IMR-90 (cell line): ENCODE data around the gene ZMIZ1. TPM values are rescaled to one million over a fixed set of nuclear protein-coding genes. Genes with fewer than 3 reads are reported as not detected.

Experiments
- ATAC-seq: fragments of 200-7000 bp; cut with Tn5 transposase; 2 replicates; pipeline ENCODE4 v1.9.1; 2020; ENCODE audit warnings: low read depth, mild to moderate bottlenecking, moderate library complexity
- BruUV-seq: library from RNA; stranded (reverse); fragments of 400-500 nt; replicated peaks from 2 replicates; lab custom pipeline; 2021; lab: Mats Ljungman, UMichigan
- CTCF ChIA-PET: fragments of 300-600 bp; formaldehyde crosslinking; extraction: SDS; loops from one replicate; lab custom pipeline; 2021; ENCODE audit warnings: antibody characterized with exemption; lab: Yijun Ruan, JAX
- POLR2A ChIA-PET: fragments of 300-600 bp; sonication (Branson Sonifier 250); formaldehyde crosslinking; loops from one replicate; lab custom pipeline; 2022; ENCODE audit warnings: antibody characterized with exemption; ENCODE audit not compliant: unreplicated experiment; lab: Charles Lee
- DNase-seq: peaks from one replicate; pipeline ENCODE4 v3.0.0; 2013
- H2AFZ ChIP-seq: replicated peaks from 2 replicates; pipeline ENCODE3; 2013; ENCODE audit warnings: low read length, mild to moderate bottlenecking; ENCODE audit not compliant: poor library complexity
- H2AK5ac ChIP-seq: 2 replicates; pipeline ENCODE4 v1.6.1; 2013; ENCODE audit warnings: low read depth, low read length, inconsistent platforms
- H2AK9ac ChIP-seq: replicated peaks from 2 replicates; pipeline ENCODE3; 2013; ENCODE audit warnings: mild to moderate bottlenecking, low read depth, low read length, moderate library complexity; ENCODE audit not compliant: poor library complexity
- H2BK120ac ChIP-seq: 2 replicates; pipeline ENCODE4 v1.6.1; 2013; ENCODE audit warnings: low read depth, low read length, inconsistent platforms
- H2BK15ac ChIP-seq: 3 replicates; pipeline ENCODE4 v1.6.1; 2013; ENCODE audit warnings: low read depth, low read length, inconsistent platforms
- H2BK20ac ChIP-seq: 2 replicates; pipeline ENCODE4 v1.6.1; 2013; ENCODE audit warnings: low read depth, mild to moderate bottlenecking, inconsistent platforms, low read length, moderate library complexity
- H2BK5ac ChIP-seq: 2 replicates; pipeline ENCODE4 v1.6.1; 2013; ENCODE audit warnings: mild to moderate bottlenecking, low read depth, low read length, inconsistent platforms; ENCODE audit not compliant: poor library complexity, severe bottlenecking
- H3K14ac ChIP-seq: replicated peaks from 2 replicates; pipeline ENCODE4 v1.6.1; 2013; ENCODE audit warnings: low read depth, low read length, inconsistent platforms
- H3K18ac ChIP-seq: 2 replicates; pipeline ENCODE4 v1.6.1; 2013; ENCODE audit warnings: low read depth, low read length, control low read depth
- H3K23ac ChIP-seq: 2 replicates; pipeline ENCODE4 v1.6.1; 2013; ENCODE audit warnings: low read depth, low read length, inconsistent platforms
- H3K27ac ChIP-seq: 2 replicates; pipeline ENCODE4 v1.5.1; 2013; ENCODE audit warnings: mild to moderate bottlenecking, control low read depth, low read length; ENCODE audit not compliant: insufficient read depth
- H3K27me3 ChIP-seq: 2 replicates; pipeline ENCODE4 v1.6.1; 2013; ENCODE audit warnings: low read length; ENCODE audit not compliant: control insufficient read depth, insufficient read depth
- H3K36me3 ChIP-seq: 2 replicates; pipeline ENCODE4 v1.6.1; 2013; ENCODE audit warnings: low read length, mixed read lengths; ENCODE audit not compliant: control insufficient read depth, insufficient read depth
- H3K4ac ChIP-seq: 2 replicates; pipeline ENCODE4 v1.6.1; 2013; ENCODE audit warnings: low read depth, low read length, inconsistent platforms
- H3K4me1 ChIP-seq: 2 replicates; pipeline ENCODE4 v1.6.1; 2013; ENCODE audit warnings: low read length, mixed read lengths; ENCODE audit not compliant: control insufficient read depth, insufficient read depth
- H3K4me2 ChIP-seq: 2 replicates; pipeline ENCODE4 v1.6.1; 2013; ENCODE audit warnings: low read depth, mild to moderate bottlenecking, control low read depth, low read length, moderate library complexity
- H3K4me3 ChIP-seq: 2 replicates; pipeline ENCODE4 v1.5.1; 2013; ENCODE audit warnings: low read depth, mild to moderate bottlenecking, control low read depth, low read length, moderate library complexity; ENCODE audit not compliant: insufficient read depth
- H3K56ac ChIP-seq: 2 replicates; pipeline ENCODE4 v1.6.1; 2013; ENCODE audit warnings: low read length, inconsistent platforms; ENCODE audit not compliant: insufficient read depth; ENCODE audit errors: extremely low read depth
- H3K79me1 ChIP-seq, 2 experiments: 2 replicates each; pipeline ENCODE4 v1.6.1; 2013; ENCODE audit warnings: low read length in 2 of 2, inconsistent platforms in 1 of 2, low read depth in 1 of 2
- H3K9ac ChIP-seq: 2 replicates; pipeline ENCODE4 v1.6.1; 2013; ENCODE audit warnings: low read depth, low read length, control low read depth
- H3K9me1 ChIP-seq: 2 replicates; pipeline ENCODE4 v1.6.1; 2013; ENCODE audit warnings: low read length, inconsistent platforms; ENCODE audit not compliant: insufficient read depth
- H3K9me3 ChIP-seq: 2 replicates; pipeline ENCODE4 v1.6.1; 2013; ENCODE audit warnings: low read length; ENCODE audit not compliant: control insufficient read depth, insufficient read depth
- H4K20me1 ChIP-seq: 2 replicates; pipeline ENCODE4 v1.6.1; 2013; ENCODE audit warnings: low read length, inconsistent platforms; ENCODE audit not compliant: insufficient read depth
- H4K5ac ChIP-seq: 2 replicates; pipeline ENCODE4 v1.6.1; 2013; ENCODE audit warnings: mild to moderate bottlenecking, low read depth, low read length, control low read depth
- H4K8ac ChIP-seq, 2 experiments: 2 replicates each; pipeline ENCODE4 v1.6.1; 2013; ENCODE audit warnings: low read depth in 2 of 2, low read length in 2 of 2, control low read depth in 1 of 2, inconsistent platforms in 1 of 2
- H4K91ac ChIP-seq: 2 replicates; pipeline ENCODE4 v1.6.1; 2013; ENCODE audit warnings: low read depth, low read length, inconsistent platforms; ENCODE audit not compliant: insufficient read depth
- BHLHE40 ChIP-seq: fragments of 150-350 bp; IDR thresholded peaks from 2 replicates; pipeline ENCODE4 v1.6.1; 2016; ENCODE audit warnings: mild to moderate bottlenecking, low read depth, low read length
- CEBPB ChIP-seq: IDR thresholded peaks from 2 replicates; pipeline ENCODE4 v1.6.1; 2012; ENCODE audit warnings: low read depth, low read length, improper control_type of control experiment
- CHD1 ChIP-seq: IDR thresholded peaks from 2 replicates; pipeline ENCODE4 v1.6.1; 2012; ENCODE audit warnings: low read depth, low read length, improper control_type of control experiment
- FOS ChIP-seq: fragments of 150-350 bp; IDR thresholded peaks from 2 replicates; pipeline ENCODE4 v1.6.1; 2016; ENCODE audit warnings: low read depth, low read length
- MAFK ChIP-seq: IDR thresholded peaks from 2 replicates; pipeline ENCODE4 v1.6.1; 2012; ENCODE audit warnings: low read depth, low read length, improper control_type of control experiment
- MAZ ChIP-seq: IDR thresholded peaks from 2 replicates; pipeline ENCODE4 v1.6.1; 2012; ENCODE audit warnings: low read depth, mild to moderate bottlenecking, low read length, improper control_type of control experiment, moderate library complexity, borderline replicate concordance
- MXI1 ChIP-seq: IDR thresholded peaks from 2 replicates; pipeline ENCODE4 v1.6.1; 2012; ENCODE audit warnings: low read depth, mild to moderate bottlenecking, low read length, moderate library complexity, borderline replicate concordance
- NFE2L2 ChIP-seq: fragments of 150-350 bp; IDR thresholded peaks from 2 replicates; pipeline ENCODE4 v1.6.1; 2016; ENCODE audit warnings: low read depth, mild to moderate bottlenecking, low read length
- POLR2A ChIP-seq: IDR thresholded peaks from 2 replicates; pipeline ENCODE4 v1.6.1; 2012; ENCODE audit warnings: mild to moderate bottlenecking, low read depth, low read length
- RAD21 ChIP-seq: IDR thresholded peaks from 2 replicates; pipeline ENCODE4 v1.6.1; 2012; ENCODE audit warnings: low read length, improper control_type of control experiment
- RCOR1 ChIP-seq: IDR thresholded peaks from 2 replicates; pipeline ENCODE4 v1.6.1; 2012; ENCODE audit warnings: mild to moderate bottlenecking, low read length, improper control_type of control experiment; ENCODE audit not compliant: insufficient replicate concordance
- RFX5 ChIP-seq: IDR thresholded peaks from 2 replicates; pipeline ENCODE4 v1.8.0; 2012; ENCODE audit warnings: low read depth, mild to moderate bottlenecking, low read length, moderate library complexity
- SMC3 ChIP-seq: fragments of 150-350 bp; IDR thresholded peaks from 2 replicates; pipeline ENCODE4 v1.6.1; 2016; ENCODE audit warnings: low read depth, mild to moderate bottlenecking, antibody characterized with exemption, low read length, moderate library complexity
- WGBS, 2 experiments: methylation state at CpG; one replicate each; pipeline versions ENCODE4 v1.1.5 to v1.1.7; 2013; ENCODE audit warnings: missing lambda C conversion rate in 2 of 2; ENCODE audit not compliant: insufficient read length in 1 of 2; ENCODE audit errors: extremely low coverage in 2 of 2; 5-methylcytosine and 5-hydroxymethylcytosine counted together
- dilution Hi-C: fragments of 300-500 bp; cut with HindIII; formaldehyde crosslinking; loops from one replicate; pipeline ENCODE4 v1.14.3; 2018; ENCODE audit warnings: low sequenced_read_pairs; ENCODE audit not compliant: unreplicated experiment
- in situ Hi-C: fragments of 300-500 bp; cut with MboI; formaldehyde crosslinking; loops from 3 replicates; pipeline ENCODE4 v1.14.3; 2019; ENCODE audit warnings: low sequenced_read_pairs, inconsistent platforms, mixed read lengths
- intact Hi-C: fragments of 100-400 bp; cut with micrococcal nuclease; formaldehyde crosslinking; loops from 2 replicates; pipeline ENCODE4 v1.10.0; 2022
- polyA plus RNA-seq, 3 experiments: library from polyadenylated mRNA; depleted of rRNA; stranded (reverse); fragments of >200 nt; gene quantifications; 2 replicates each; pipeline ENCODE4 v1.2.3, GENCODE V29; 2012; ENCODE audit warnings: low replicate concordance in 1 of 3
- total RNA-seq: library from RNA; depleted of rRNA; stranded (reverse); fragments of >200 nt; gene quantifications from 2 replicates; pipeline ENCODE4 v1.2.3, GENCODE V29; 2012
- TF ChIP-seq, protein P1 (sequence below): fragments of 150-350 bp; IDR thresholded peaks from 2 replicates; pipeline ENCODE4 v1.6.1; 2017; ENCODE audit warnings: mild to moderate bottlenecking, antibody characterized with exemption, low read length, low read depth
- TF ChIP-seq, protein P2 (sequence below): conservative IDR thresholded peaks from 2 replicates; pipeline ENCODE4 v1.5.1; 2012; ENCODE audit warnings: mild to moderate bottlenecking, low read depth, low read length, improper control_type of control experiment

The ZMIZ1 gene
- total and polyA plus RNA-seq, 2 of the 4 experiments (the other 2 are of a cell fraction), result 6.6 to 48.7 TPM

DNA sequence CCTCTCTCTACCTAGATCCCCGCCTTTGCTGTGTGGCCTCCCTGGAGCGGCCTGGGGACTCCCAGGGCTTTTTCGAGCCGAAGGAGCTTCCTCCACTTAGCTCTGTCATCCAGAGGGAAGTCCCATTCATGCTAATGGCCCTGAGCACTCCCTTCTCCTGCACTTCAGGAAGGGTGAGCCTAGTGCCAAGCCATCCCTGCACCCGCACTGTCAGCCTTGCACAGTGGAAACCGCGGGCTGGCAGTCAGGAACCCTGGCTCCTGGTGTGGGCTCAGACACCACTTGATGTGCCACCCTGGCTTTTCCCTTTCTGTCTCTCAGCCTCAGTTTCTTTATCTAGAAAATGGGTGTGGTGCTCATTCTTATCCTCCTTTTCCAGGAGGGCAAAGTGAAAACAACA lies 131.6 kb downstream of the ZMIZ1 start:
- Histone ChIP-seq H3K4me2 (no peak overlapping the region), H2BK5ac (no peak overlapping the region), H2AK9ac (no peak overlapping the region), H3K9me1 (no peaks in the 10 kb centered on the region), H3K27ac (no peak overlapping the region), H3K14ac (no peak overlapping the region), H2BK120ac (no peak overlapping the region), H3K79me1 (peaks cover 65 to 88% of the 10 kb centered on the region in 2 experiments), H3K18ac (no peak overlapping the region), H3K23ac (no peak overlapping the region), H3K9ac (no peak overlapping the region), H3K9me3 (no peaks in the 10 kb centered on the region), H4K20me1 (peaks cover 55% of the 10 kb centered on the region), H4K5ac (no peak overlapping the region), H2AFZ (no peak overlapping the region), H2AK5ac (no peak overlapping the region), H4K8ac (no peak overlapping the region), H2BK20ac (no peak overlapping the region), H3K4me1 (peaks cover 9% of the 10 kb centered on the region), H3K27me3 (no peaks in the 10 kb centered on the region), H4K91ac (no peak overlapping the region), H3K36me3 (peaks cover 49% of the 10 kb centered on the region), H2BK15ac (no peak overlapping the region), H3K56ac (no peak overlapping the region), H3K4ac (no peak overlapping the region), H3K4me3 (no peak overlapping the region)
- BruUV-seq, result no TSS peak
- TF ChIP-seq CEBPB, result no peak
- TF ChIP-seq, protein P1, sequence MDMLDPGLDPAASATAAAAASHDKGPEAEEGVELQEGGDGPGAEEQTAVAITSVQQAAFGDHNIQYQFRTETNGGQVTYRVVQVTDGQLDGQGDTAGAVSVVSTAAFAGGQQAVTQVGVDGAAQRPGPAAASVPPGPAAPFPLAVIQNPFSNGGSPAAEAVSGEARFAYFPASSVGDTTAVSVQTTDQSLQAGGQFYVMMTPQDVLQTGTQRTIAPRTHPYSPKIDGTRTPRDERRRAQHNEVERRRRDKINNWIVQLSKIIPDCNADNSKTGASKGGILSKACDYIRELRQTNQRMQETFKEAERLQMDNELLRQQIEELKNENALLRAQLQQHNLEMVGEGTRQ, result no peak
- TF ChIP-seq RAD21, result no peak
- no peak for TF ChIP-seq RCOR1
- TF ChIP-seq POLR2A, result no peak
- TF ChIP-seq SMC3, result no peak
- no peak for TF ChIP-seq MAZ
- no peak for TF ChIP-seq CHD1
- TF ChIP-seq MXI1, result no peak
- no peak for TF ChIP-seq FOS
- no peak for TF ChIP-seq BHLHE40
- TF ChIP-seq, protein P2, sequence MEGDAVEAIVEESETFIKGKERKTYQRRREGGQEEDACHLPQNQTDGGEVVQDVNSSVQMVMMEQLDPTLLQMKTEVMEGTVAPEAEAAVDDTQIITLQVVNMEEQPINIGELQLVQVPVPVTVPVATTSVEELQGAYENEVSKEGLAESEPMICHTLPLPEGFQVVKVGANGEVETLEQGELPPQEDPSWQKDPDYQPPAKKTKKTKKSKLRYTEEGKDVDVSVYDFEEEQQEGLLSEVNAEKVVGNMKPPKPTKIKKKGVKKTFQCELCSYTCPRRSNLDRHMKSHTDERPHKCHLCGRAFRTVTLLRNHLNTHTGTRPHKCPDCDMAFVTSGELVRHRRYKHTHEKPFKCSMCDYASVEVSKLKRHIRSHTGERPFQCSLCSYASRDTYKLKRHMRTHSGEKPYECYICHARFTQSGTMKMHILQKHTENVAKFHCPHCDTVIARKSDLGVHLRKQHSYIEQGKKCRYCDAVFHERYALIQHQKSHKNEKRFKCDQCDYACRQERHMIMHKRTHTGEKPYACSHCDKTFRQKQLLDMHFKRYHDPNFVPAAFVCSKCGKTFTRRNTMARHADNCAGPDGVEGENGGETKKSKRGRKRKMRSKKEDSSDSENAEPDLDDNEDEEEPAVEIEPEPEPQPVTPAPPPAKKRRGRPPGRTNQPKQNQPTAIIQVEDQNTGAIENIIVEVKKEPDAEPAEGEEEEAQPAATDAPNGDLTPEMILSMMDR, result no peak
- no peak for TF ChIP-seq NFE2L2
- no peak for TF ChIP-seq MAFK
- no peak for TF ChIP-seq RFX5
- dilution Hi-C loops, result no loop called here
- POLR2A ChIA-PET, result no interaction called here
- in situ Hi-C loops, result no loop called here
- 83% methylated on average over 1 of the region's 7 CpGs; no CpG with 5 or more reads in 1 of the 2 experiments for WGBS, 2 experiments
- ATAC-seq, result no peak
- DNase-seq, result no peak
- CTCF ChIA-PET, result no interaction called here
- intact Hi-C loops, result no loop called here
